HepG2 (cell line): ENCODE measurements around the gene TTLL12. TPM values are rescaled to one million over a fixed set of nuclear protein-coding genes. Genes with fewer than 3 reads are reported as not detected.

Experiments
- ATAC-seq: fragments of 200-7000 bp; cut with Tn5 transposase; 3 replicates; pipeline ENCODE4 v1.9.1; 2020; ENCODE audit warnings: mild to moderate bottlenecking, moderate library complexity
- BruUV-seq: library from RNA; stranded (reverse); fragments of 400-500 nt; replicated peaks from 2 replicates; lab custom pipeline; 2021; lab: Mats Ljungman, UMichigan
- CTCF ChIA-PET: fragments of 300-600 bp; formaldehyde crosslinking; extraction: SDS; loops from one replicate; lab custom pipeline; 2021; ENCODE audit warnings: low total read pairs, inconsistent platforms, low intra/inter-chr PET ratio; lab: Yijun Ruan, JAX
- POLR2A ChIA-PET: fragments of 350-600 bp; sonication (Branson Sonifier 250); formaldehyde crosslinking; loops from one replicate; lab custom pipeline; 2020; ENCODE audit warnings: antibody characterized with exemption, inconsistent platforms; lab: Yijun Ruan, JAX
- DNase-seq: peaks from one replicate; pipeline ENCODE4 v3.0.0-alpha.2; 2015; ENCODE audit warnings: low spot score
- FAIRE-seq: peaks from 3 replicates; lab custom pipeline; 2011; peaks lifted over from hg19 to GRCh38; lab: Jason Lieb, UNC
- H2AFZ ChIP-seq: one replicate; pipeline ENCODE4 v1.6.1; 2011; ENCODE audit warnings: low read length, inconsistent platforms
- H3K27ac ChIP-seq: fragments of 300-600 bp; 3 replicates; pipeline ENCODE4 v1.8.0; 2011; ENCODE audit warnings: mixed run types, mild to moderate bottlenecking, mixed read lengths, low read length, inconsistent platforms; ENCODE audit not compliant: insufficient read depth; ENCODE audit errors: extremely low read length
- H3K27me3 ChIP-seq, 2 experiments: fragments of 200-600 bp in 1 of 2; 2 replicates in 1 of 2; 3 replicates in 1 of 2; pipeline versions ENCODE4 v1.6.0 to v1.8.0; 2011; ENCODE audit warnings: low read length in 2 of 2, mild to moderate bottlenecking in 2 of 2, moderate library complexity in 2 of 2, inconsistent platforms in 1 of 2; ENCODE audit not compliant: insufficient read depth in 2 of 2, control insufficient read depth in 1 of 2
- H3K36me3 ChIP-seq, 2 experiments: fragments of 200-600 bp in 1 of 2; replicated peaks in 1 of 2; 2 replicates in 1 of 2; 3 replicates in 1 of 2; pipeline versions ENCODE4 v1.5.1 to v1.8.0; 2011; ENCODE audit warnings: low read length in 2 of 2, inconsistent platforms in 1 of 2; ENCODE audit not compliant: insufficient read depth in 2 of 2, control insufficient read depth in 1 of 2
- H3K4me1 ChIP-seq: 2 replicates; pipeline ENCODE4 v1.5.1; 2012; ENCODE audit warnings: low read length, inconsistent platforms; ENCODE audit not compliant: insufficient read depth
- H3K4me2 ChIP-seq: 2 replicates; pipeline ENCODE4 v1.6.0; 2011; ENCODE audit warnings: low read depth, low read length, inconsistent platforms
- H3K4me3 ChIP-seq, 3 experiments: fragments of 200-600 bp in 1 of 3; sonication (generic), shearing (Covaris generic) in 1 of 3; replicated peaks in 1 of 3; 2 replicates each; pipeline ENCODE4 v1.5.1; 2011 to 2016; ENCODE audit warnings: low read length in 3 of 3, inconsistent platforms in 2 of 3, low read depth in 2 of 3, mild to moderate bottlenecking in 2 of 3, control low read depth in 1 of 3, mixed read lengths in 1 of 3; ENCODE audit not compliant: insufficient read depth in 1 of 3
- H3K79me2 ChIP-seq: one replicate; pipeline ENCODE4 v1.6.1; 2011; ENCODE audit warnings: low read length, inconsistent platforms; ENCODE audit not compliant: insufficient read depth
- H3K9ac ChIP-seq: 2 replicates; pipeline ENCODE4 v1.6.0; 2011; ENCODE audit warnings: mild to moderate bottlenecking, low read depth, low read length, inconsistent platforms; ENCODE audit not compliant: insufficient read depth
- H3K9me3 ChIP-seq: 2 replicates; pipeline ENCODE4 v1.5.1; 2012; ENCODE audit warnings: mild to moderate bottlenecking, low read length
- H4K20me1 ChIP-seq: 2 replicates; pipeline ENCODE4 v1.6.0; 2011; ENCODE audit warnings: inconsistent platforms, mild to moderate bottlenecking, low read length, moderate library complexity; ENCODE audit not compliant: insufficient read depth
- AKAP8 ChIP-seq: sonication (generic); formaldehyde crosslinking; IDR thresholded peaks from 2 replicates; pipeline ENCODE4 v1.5.1; 2020; ENCODE audit warnings: mild to moderate bottlenecking, missing genetic modification reagents
- ATF7 ChIP-seq, 2 experiments: fragments of 450-650 bp in 1 of 2; sonication (generic) in 1 of 2; formaldehyde crosslinking in 1 of 2; IDR thresholded peaks; 2 replicates each; pipeline versions ENCODE4 v1.4.0 to v1.6.1; 2016 to 2020; ENCODE audit warnings: antibody characterized with exemption in 1 of 2, mild to moderate bottlenecking in 1 of 2, missing genetic modification reagents in 1 of 2
- CENPT ChIP-seq: sonication (generic); formaldehyde crosslinking; IDR thresholded peaks from 2 replicates; pipeline ENCODE4 v1.8.0; 2022; ENCODE audit warnings: low read depth, mild to moderate bottlenecking, moderate library complexity, missing genetic modification reagents
- NCOA2 ChIP-seq: sonication (generic); formaldehyde crosslinking; IDR thresholded peaks from 2 replicates; pipeline ENCODE4 v1.8.0; 2022; ENCODE audit warnings: inconsistent platforms
- PREB ChIP-seq: sonication (generic); formaldehyde crosslinking; IDR thresholded peaks from 2 replicates; pipeline ENCODE4 v1.4.0; 2020; ENCODE audit warnings: missing genetic modification reagents
- TP53 ChIP-seq: sonication (generic); formaldehyde crosslinking; conservative IDR thresholded peaks from 2 replicates; pipeline ENCODE4 v1.4.0; 2020; ENCODE audit warnings: missing genetic modification reagents
- ZC3H4 ChIP-seq: sonication (generic); formaldehyde crosslinking; IDR thresholded peaks from 2 replicates; pipeline ENCODE4 v1.4.0; 2020; ENCODE audit warnings: missing genetic modification reagents, borderline replicate concordance
- ZFY ChIP-seq: sonication (generic); formaldehyde crosslinking; IDR thresholded peaks from 2 replicates; pipeline ENCODE4 v1.4.0; 2020; ENCODE audit warnings: missing genetic modification reagents
- ZMYM3 ChIP-seq: sonication (generic); formaldehyde crosslinking; IDR thresholded peaks from 2 replicates; pipeline ENCODE4 v1.5.1; 2020; ENCODE audit warnings: mild to moderate bottlenecking, missing genetic modification reagents
- ZNF124 ChIP-seq: sonication (generic); formaldehyde crosslinking; IDR thresholded peaks from 2 replicates; pipeline ENCODE4 v1.4.0; 2020; ENCODE audit warnings: missing genetic modification reagents
- ZNF577 ChIP-seq: sonication (generic); formaldehyde crosslinking; IDR thresholded peaks from 2 replicates; pipeline ENCODE4 v1.4.0; 2020; ENCODE audit warnings: mild to moderate bottlenecking, low read depth, missing genetic modification reagents, borderline replicate concordance
- ZNF792 ChIP-seq: IDR thresholded peaks from 2 replicates; pipeline ENCODE4 v1.6.1; 2016
- WGBS: methylation state at CpG from one replicate; pipeline ENCODE4 v1.1.6; 2017; ENCODE audit warnings: low lambda C conversion rate; 5-methylcytosine and 5-hydroxymethylcytosine counted together
- in situ Hi-C: cut with HindIII; loops from 2 replicates; pipeline ENCODE4 v1.10.0; 2017; ENCODE audit warnings: low pct_unique_long_range_greater_than_20kb; ENCODE audit not compliant: extremely low pct_ligation_motif_present
- intact Hi-C: fragments of 100-400 bp; cut with micrococcal nuclease; formaldehyde crosslinking; loops from one replicate; pipeline ENCODE4 v1.10.0; 2022; ENCODE audit not compliant: unreplicated experiment
- polyA plus RNA-seq, 8 experiments: library from polyadenylated mRNA; depleted of rRNA in 3 of 8; stranded (reverse) in 7 of 8; unstranded in 1 of 8; fragments of >200 nt; fragmentation: Illumina TruSeq in 4 of 8; extraction: Trizol in 4 of 8; gene quantifications; 2 replicates each; pipeline versions ENCODE4 v1.2.1 to v1.2.3, GENCODE V29; 2011 to 2016; ENCODE audit warnings: low read depth in 4 of 8, missing spikeins in 1 of 8, mixed read lengths in 1 of 8; ENCODE audit not compliant: insufficient read depth in 1 of 8
- total RNA-seq, 5 experiments: library from RNA; depleted of rRNA; stranded (reverse); fragments of >200 nt; fragmentation: Illumina TruSeq; extraction: Trizol; gene quantifications; 2 replicates each; pipeline ENCODE4 v1.2.3, GENCODE V29; 2016; ENCODE audit warnings: low read depth in 1 of 5
- TF ChIP-seq, protein P1 (sequence below): sonication (generic); formaldehyde crosslinking; IDR thresholded peaks from 2 replicates; pipeline ENCODE4 v1.5.0; 2020; ENCODE audit warnings: missing genetic modification reagents

Gene TTLL12
- total and polyA plus RNA-seq, 2 of the 13 experiments (the other 11 are each of a cell fraction or from before 2014, with no cell fraction given): 11.9 to 38.1 TPM

- TF ChIP-seq PREB (CRISPR knock-in tag) (no peak), ZNF577 (CRISPR knock-in tag) (no peak), ZC3H4 (CRISPR knock-in tag) (no peak)
- TF ChIP-seq, protein P1, sequence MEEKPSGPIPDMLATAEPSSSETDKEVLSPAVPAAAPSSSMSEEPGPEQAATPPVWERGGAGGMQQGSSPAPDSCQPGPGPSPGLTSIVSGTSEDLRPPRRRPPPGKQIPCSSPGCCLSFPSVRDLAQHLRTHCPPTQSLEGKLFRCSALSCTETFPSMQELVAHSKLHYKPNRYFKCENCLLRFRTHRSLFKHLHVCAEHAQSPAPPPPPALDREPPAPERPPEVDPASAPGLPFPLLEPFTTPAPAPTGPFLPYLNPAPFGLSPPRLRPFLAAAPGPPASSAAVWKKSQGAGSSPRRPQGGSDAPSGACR (CRISPR knock-in tag): no peak
- TF ChIP-seq, all 625 proteins: peak for 0
Measured at GRCh38 chr22:43133401-43133800, 53.5 kb downstream of the TTLL12 start (continued).

GRCh38 chr22:43131773-43132501 lies 55.0 kb downstream of the TTLL12 start:
- ATAC-seq (no peak), DNase-seq (no peak), FAIRE-seq (no peak)
- POLR2A ChIA-PET: no interaction called here
- H3K9ac ChIP-seq: no peak overlapping the region
- CTCF ChIA-PET: no interaction called here
- H3K36me3 ChIP-seq: peaks cover 11 to 42% of the 10 kb centered on the region in 2 experiments
- peaks cover 9% of the 10 kb centered on the region for H3K4me1 ChIP-seq
- H2AFZ ChIP-seq: no peak overlapping the region
- no peak overlapping the region for H3K4me3 ChIP-seq
- no peaks in the 10 kb centered on the region for H3K79me2 ChIP-seq
- H3K27ac ChIP-seq: no peak overlapping the region
- H3K4me2 ChIP-seq: no peak overlapping the region
- intact Hi-C loops: no loop called here
- no peaks in the 10 kb centered on the region for H3K27me3 ChIP-seq
- no peaks in the 10 kb centered on the region for H3K9me3 ChIP-seq
- in situ Hi-C loops: no loop called here
- WGBS: 94% methylated on average over 14 of the region's 17 CpGs
- H4K20me1 ChIP-seq: 0 out of 2 replicates have a peak, but pooled peaks cover 2% of the 10 kb centered on the region
- no TSS peak for BruUV-seq
- TF ChIP-seq ZMYM3 (no peak), CENPT (CRISPR knock-in tag) (no peak), NCOA2 (CRISPR knock-in tag) (no peak), TP53 (CRISPR knock-in tag) (no peak), ZNF792 (CRISPR knock-in tag) (no peak), ATF7 (IDR thresholded peaks at IDR 0.05) (no peak), ATF7 (CRISPR knock-in tag; IDR thresholded peaks at IDR 0.05) (no peak), ZNF124 (CRISPR knock-in tag) (no peak), ZFY (CRISPR knock-in tag) (no peak), AKAP8 (CRISPR knock-in tag) (no peak)
